BLaER1 treated with 17β-estradiol and CSF1 and Interleukin-3, amounts not matched to agents 10 nM and 100 nM (cell line): ENCODE measurements around the gene PALM2AKAP2.

Experiments
- H3K27ac ChIP-seq, 11 experiments: shearing (Covaris generic); formaldehyde crosslinking; 2 replicates each; pipeline ENCODE4 v1.8.1; 2022
- H3K27me3 ChIP-seq, 11 experiments: shearing (Covaris generic); formaldehyde crosslinking; 2 replicates each; pipeline ENCODE4 v1.8.1; 2022
- H3K36me3 ChIP-seq, 11 experiments: shearing (Covaris generic); formaldehyde crosslinking; 2 replicates each; pipeline ENCODE4 v1.8.1; 2022
- H3K4me1 ChIP-seq, 10 experiments: shearing (Covaris generic); formaldehyde crosslinking; 2 replicates each; pipeline ENCODE4 v1.8.1; 2022
- H3K4me2 ChIP-seq, 11 experiments: shearing (Covaris generic); formaldehyde crosslinking; 2 replicates each; pipeline ENCODE4 v1.8.1; 2022
- H3K4me3 ChIP-seq, 10 experiments: shearing (Covaris generic); formaldehyde crosslinking; 2 replicates each; pipeline ENCODE4 v1.8.1; 2022
- H3K9ac ChIP-seq, 11 experiments: shearing (Covaris generic); formaldehyde crosslinking; 2 replicates each; pipeline ENCODE4 v1.8.1; 2022
- H3K9me3 ChIP-seq, 11 experiments: shearing (Covaris generic); formaldehyde crosslinking; replicated peaks in 1 of 11; 2 replicates each; pipeline ENCODE4 v1.8.1; 2022
- H4K20me1 ChIP-seq, 11 experiments: shearing (Covaris generic); formaldehyde crosslinking; 2 replicates each; pipeline ENCODE4 v1.8.1; 2022
- Cebpa-rat ChIP-seq, 11 experiments: shearing (Covaris generic); IDR thresholded peaks; 2 replicates each; pipeline ENCODE4 v1.8.1; 2022

Gene PALM2AKAP2

GRCh38 chr9:109769250-109769649 lies 10.7 kb upstream of the PALM2AKAP2 start:
- Histone ChIP-seq H3K4me1 (peaks cover 0 to 14% (median 10%) of the 10 kb centered on the region in 10 experiments; a peak in 17 of 20 replicates), H3K36me3 (no peaks in the 10 kb centered on the region), H4K20me1 (no peaks in the 10 kb centered on the region), H3K4me3 (no peak overlapping the region), H3K27me3 (no peaks in the 10 kb centered on the region), H3K27ac (no peak overlapping the region), H3K9ac (no peak overlapping the region), H3K9me3 (no peaks in the 10 kb centered on the region), H3K4me2 (no peak overlapping the region)
- TF ChIP-seq Cebpa-rat (IDR thresholded peaks at IDR 0.05), result no peak

GRCh38 chr9:109770101-109770500 lies 9.9 kb upstream of the PALM2AKAP2 start:
- Histone ChIP-seq H4K20me1 (no peaks in the 10 kb centered on the region), H3K4me1 (peaks cover 0 to 14% (median 10%) of the 10 kb centered on the region in 10 experiments; a peak in 17 of 20 replicates), H3K9ac (no peak overlapping the region), H3K4me2 (no peak overlapping the region), H3K27ac (no peak overlapping the region), H3K36me3 (no peaks in the 10 kb centered on the region), H3K27me3 (no peaks in the 10 kb centered on the region), H3K4me3 (no peak overlapping the region), H3K9me3 (no peaks in the 10 kb centered on the region)
- TF ChIP-seq Cebpa-rat (IDR thresholded peaks at IDR 0.05), result no peak

GRCh38 chr9:109771087-109771486 lies 8.9 kb upstream of the PALM2AKAP2 start:
- Histone ChIP-seq H3K27ac (no peak overlapping the region), H3K4me2 (peak overlapping the region in 2 of 11 experiments; percentile 59 to 68; a peak in 4 of 22 replicates), H3K9me3 (no peaks in the 10 kb centered on the region), H4K20me1 (no peaks in the 10 kb centered on the region), H3K4me1 (peaks cover 0 to 14% (median 10%) of the 10 kb centered on the region in 10 experiments; a peak in 17 of 20 replicates), H3K4me3 (no peak overlapping the region), H3K36me3 (no peaks in the 10 kb centered on the region), H3K27me3 (no peaks in the 10 kb centered on the region), H3K9ac (no peak overlapping the region)
- TF ChIP-seq Cebpa-rat (IDR thresholded peaks at IDR 0.05), result no peak

- Histone ChIP-seq H3K4me3 (no peak overlapping the region), H3K36me3 (no peaks in the 10 kb centered on the region), H3K27ac (no peak overlapping the region), H3K27me3 (no peaks in the 10 kb centered on the region), H4K20me1 (no peaks in the 10 kb centered on the region), H3K9me3 (no peaks in the 10 kb centered on the region), H3K4me1 (peaks cover 0 to 14% (median 10%) of the 10 kb centered on the region in 10 experiments; a peak in 17 of 20 replicates), H3K9ac (no peak overlapping the region), H3K4me2 (peak overlapping the region in 10 of 11 experiments; percentile 1 to 68 (median 49); a peak in 16 of 22 replicates)
- TF ChIP-seq Cebpa-rat (IDR thresholded peaks at IDR 0.05), result no peak
Measured at GRCh38 chr9:109771796-109772531, 8.0 kb upstream of the PALM2AKAP2 start.

- Histone ChIP-seq H3K9ac (no peak overlapping the region), H3K27ac (no peak overlapping the region)
Measured at GRCh38 chr9:109775516-109775915, 4.5 kb upstream of the PALM2AKAP2 start.

GRCh38 chr9:109776391-109776790 lies 3.6 kb upstream of the PALM2AKAP2 start:
- Histone ChIP-seq H3K36me3 (no peaks in the 10 kb centered on the region), H3K9me3 (peaks cover 6 to 16% (median 12%) of the 10 kb centered on the region in 11 experiments; a peak in 16 of 22 replicates), H3K27ac (no peak overlapping the region), H4K20me1 (no peaks in the 10 kb centered on the region), H3K9ac (no peak overlapping the region), H3K4me2 (no peak overlapping the region), H3K4me1 (peaks cover 0 to 13% (median 10%) of the 10 kb centered on the region in 10 experiments; a peak in 17 of 20 replicates), H3K4me3 (no peak overlapping the region), H3K27me3 (no peaks in the 10 kb centered on the region)
- no peak for TF ChIP-seq Cebpa-rat (IDR thresholded peaks at IDR 0.05)

More at GRCh38 chr9:109775516-109775915, 4.5 kb upstream of the PALM2AKAP2 start:
- TF ChIP-seq Cebpa-rat (IDR thresholded peaks at IDR 0.05), result no peak
- H3K36me3 ChIP-seq, result no peaks in the 10 kb centered on the region
- H3K4me1 ChIP-seq, result peaks cover 0 to 14% (median 10%) of the 10 kb centered on the region in 10 experiments; a peak in 17 of 20 replicates
- no peaks in the 10 kb centered on the region for H3K27me3 ChIP-seq
- H4K20me1 ChIP-seq, result no peaks in the 10 kb centered on the region
- no peak overlapping the region for H3K4me3 ChIP-seq
- peaks cover 6 to 13% (median 11%) of the 10 kb centered on the region in 11 experiments; a peak in 16 of 22 replicates for H3K9me3 ChIP-seq
- no peak overlapping the region for H3K4me2 ChIP-seq

- Histone ChIP-seq H3K4me3 (no peak overlapping the region), H3K27me3 (no peaks in the 10 kb centered on the region), H3K9ac (no peak overlapping the region)
Measured at GRCh38 chr9:109780453-109781033, 545 bp downstream of the PALM2AKAP2 start.

GRCh38 chr9:109781086-109781485 lies 1.1 kb downstream of the PALM2AKAP2 start:
- Histone ChIP-seq H3K9ac (no peak overlapping the region), H3K4me2 (no peak overlapping the region), H3K4me1 (no peaks in the 10 kb centered on the region), H3K4me3 (no peak overlapping the region), H3K27ac (no peak overlapping the region), H3K27me3 (no peaks in the 10 kb centered on the region), H4K20me1 (no peaks in the 10 kb centered on the region), H3K36me3 (no peaks in the 10 kb centered on the region), H3K9me3 (peaks cover 6 to 16% (median 12%) of the 10 kb centered on the region in 11 experiments; a peak in 16 of 22 replicates)
- no peak for TF ChIP-seq Cebpa-rat (IDR thresholded peaks at IDR 0.05)

More at GRCh38 chr9:109780453-109781033, 545 bp downstream of the PALM2AKAP2 start:
- H3K9me3 ChIP-seq, result peaks cover 6 to 16% (median 12%) of the 10 kb centered on the region in 11 experiments; a peak in 16 of 22 replicates
- no peak for TF ChIP-seq Cebpa-rat (IDR thresholded peaks at IDR 0.05)
- H4K20me1 ChIP-seq, result no peaks in the 10 kb centered on the region
- H3K4me1 ChIP-seq, result no peaks in the 10 kb centered on the region
- H3K27ac ChIP-seq, result no peak overlapping the region
- no peaks in the 10 kb centered on the region for H3K36me3 ChIP-seq
- no peak overlapping the region for H3K4me2 ChIP-seq

- H3K4me2 ChIP-seq, result no peak overlapping the region
- H3K36me3 ChIP-seq, result no peaks in the 10 kb centered on the region
- H3K27ac ChIP-seq, result no peak overlapping the region
- H4K20me1 ChIP-seq, result no peaks in the 10 kb centered on the region
- H3K9me3 ChIP-seq, result peaks cover 6 to 16% (median 12%) of the 10 kb centered on the region in 11 experiments; a peak in 16 of 22 replicates
- H3K27me3 ChIP-seq, result no peaks in the 10 kb centered on the region
- H3K9ac ChIP-seq, result no peak overlapping the region
- TF ChIP-seq Cebpa-rat (IDR thresholded peaks at IDR 0.05), result no peak
- H3K4me1 ChIP-seq, result no peaks in the 10 kb centered on the region
- H3K4me3 ChIP-seq, result no peak overlapping the region
Measured at GRCh38 chr9:109781541-109782197, 1.7 kb downstream of the PALM2AKAP2 start.
